MM.1S (cell line): ENCODE measurements around the gene RBBP7.

ENCODE experiments used
- CTCF ChIP-seq: fragments of 300-600 bp; sonication (generic); IDR thresholded peaks from 2 replicates; pipeline ENCODE4 v1.5.1; 2016; ENCODE audit warnings: antibody characterized with exemption, low read length, mixed read lengths
- EZH2 ChIP-seq: fragments of 300-600 bp; sonication (generic); optimal IDR thresholded peaks from 2 replicates; pipeline ENCODE3; 2017; ENCODE audit warnings: low read depth, mild to moderate bottlenecking, antibody characterized with exemption, low read length, mixed read lengths
- EZH2phosphoT487 ChIP-seq: fragments of 300-600 bp; sonication (generic); IDR thresholded peaks from 2 replicates; pipeline ENCODE4 v1.6.1; 2018; ENCODE audit warnings: antibody characterized with exemption, low read length

DNA sequence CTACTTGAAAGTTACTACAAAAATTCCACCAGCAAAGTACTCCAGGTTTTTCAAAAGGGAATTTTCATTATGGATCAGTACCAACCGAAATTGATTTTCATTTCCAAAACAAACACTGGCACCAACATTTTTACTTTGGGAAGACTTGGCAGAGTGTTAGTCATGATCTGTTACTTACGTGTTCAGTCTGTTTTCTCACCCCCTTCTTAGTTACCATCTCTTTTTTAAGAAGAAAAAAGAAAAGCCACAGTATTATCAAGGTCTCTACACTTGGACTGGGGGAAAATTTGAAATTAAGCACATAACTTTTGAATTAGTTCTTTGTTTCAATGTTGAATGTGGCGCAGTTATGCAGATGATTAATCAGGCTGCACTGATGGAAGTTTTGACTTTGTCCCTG is 27.5 kb downstream of the RBBP7 start:
- TF ChIP-seq CTCF (no peak), EZH2 (no peak), EZH2phosphoT487 (no peak)
